ENCODE results near the gene CAP1.

Gene CAP1

GRCh38 chr1:40044110-40044509 lies 3.6 kb downstream of the CAP1 start:
- peak overlapping the region; percentile 99 for H3K4me2 ChIP-seq (ENCODE audit: low read depth, low read length, poor library complexity, severe bottlenecking)

GRCh38 chr1:40045182-40045581 lies 4.7 kb downstream of the CAP1 start:
- Histone ChIP-seq H3K4me1 (ENCODE audit: insufficient read depth, low read length, poor library complexity, severe bottlenecking) (peaks cover 54% of the 10 kb centered on the region), H3K79me2 (ENCODE audit: insufficient read depth, low read length) (peaks cover 96% of the 10 kb centered on the region), H3K9me2 (replicated peaks; ENCODE audit: low read depth, low read length) (no peaks in the 10 kb centered on the region), H4K20me1 (ENCODE audit: insufficient read depth, low read length, poor library complexity, severe bottlenecking) (peaks cover 79% of the 10 kb centered on the region), H2AFZ (ENCODE audit: low read length) (no peak overlapping the region), H3K9ac (ENCODE audit: low read depth, low read length, poor library complexity, severe bottlenecking) (no peak overlapping the region), H3K27me3 (ENCODE audit: insufficient read depth, low read length, poor library complexity, severe bottlenecking) (peaks cover 5% of the 10 kb centered on the region), H3K36me3 (ENCODE audit: insufficient read depth, low read length) (peaks cover 3% of the 10 kb centered on the region; the same call in 1 of the 2 replicates), H3K4me3 (ENCODE audit: low read length, poor library complexity, severe bottlenecking) (peak overlapping the region; percentile 5), H3F3A (ENCODE audit: low read depth) (no peaks in the 10 kb centered on the region), H3K4me2 (ENCODE audit: low read depth, low read length, poor library complexity, severe bottlenecking) (peak overlapping the region; percentile 99), H3K9me3 (ENCODE audit: insufficient read depth, low read depth, low read length) (no peaks in the 10 kb centered on the region)
- TF ChIP-seq CTCF (conservative IDR thresholded peaks at IDR 0.05; ENCODE audit: low read length) = no peak
- TF ChIP-seq EZH2phosphoT487 (IDR thresholded peaks at IDR 0.05; ENCODE audit: borderline replicate concordance) = no peak

More at GRCh38 chr1:40044110-40044509, 3.6 kb downstream of the CAP1 start:
- Histone ChIP-seq H3K9ac (ENCODE audit: low read depth, low read length, poor library complexity, severe bottlenecking) (no peak overlapping the region), H3K4me3 (ENCODE audit: low read length, poor library complexity, severe bottlenecking) (peak overlapping the region; percentile 97), H3K9me3 (ENCODE audit: insufficient read depth, low read depth, low read length) (no peaks in the 10 kb centered on the region), H3K4me1 (ENCODE audit: insufficient read depth, low read length, poor library complexity, severe bottlenecking) (peaks cover 49% of the 10 kb centered on the region), H3F3A (ENCODE audit: low read depth) (peaks cover 4% of the 10 kb centered on the region), H2AFZ (ENCODE audit: low read length) (no peak overlapping the region), H3K79me2 (ENCODE audit: insufficient read depth, low read length) (peaks cover 85% of the 10 kb centered on the region), H3K9me2 (replicated peaks; ENCODE audit: low read depth, low read length) (no peaks in the 10 kb centered on the region), H3K36me3 (ENCODE audit: insufficient read depth, low read length) (no peaks in the 10 kb centered on the region), H4K20me1 (ENCODE audit: insufficient read depth, low read length, poor library complexity, severe bottlenecking) (peaks cover 69% of the 10 kb centered on the region), H3K27me3 (ENCODE audit: insufficient read depth, low read length, poor library complexity, severe bottlenecking) (peaks cover 5% of the 10 kb centered on the region)
- no peak for TF ChIP-seq EZH2phosphoT487 (IDR thresholded peaks at IDR 0.05; ENCODE audit: borderline replicate concordance)
- no peak for TF ChIP-seq CTCF (conservative IDR thresholded peaks at IDR 0.05; ENCODE audit: low read length)

- Histone ChIP-seq H3K9me3 (ENCODE audit: insufficient read depth, low read depth, low read length) (no peaks in the 10 kb centered on the region), H3K4me1 (ENCODE audit: insufficient read depth, low read length, poor library complexity, severe bottlenecking) (peaks cover 54% of the 10 kb centered on the region), H3K9me2 (replicated peaks; ENCODE audit: low read depth, low read length) (no peaks in the 10 kb centered on the region), H3K36me3 (ENCODE audit: insufficient read depth, low read length) (peaks cover 5% of the 10 kb centered on the region; the same call in 1 of the 2 replicates), H3F3A (ENCODE audit: low read depth) (no peaks in the 10 kb centered on the region), H3K79me2 (ENCODE audit: insufficient read depth, low read length) (peaks cover 99% of the 10 kb centered on the region), H3K9ac (ENCODE audit: low read depth, low read length, poor library complexity, severe bottlenecking) (no peak overlapping the region), H2AFZ (ENCODE audit: low read length) (no peak overlapping the region), H3K4me2 (ENCODE audit: low read depth, low read length, poor library complexity, severe bottlenecking) (peak overlapping the region; percentile 99), H4K20me1 (ENCODE audit: insufficient read depth, low read length, poor library complexity, severe bottlenecking) (peaks cover 81% of the 10 kb centered on the region), H3K4me3 (ENCODE audit: low read length, poor library complexity, severe bottlenecking) (no peak overlapping the region), H3K27me3 (ENCODE audit: insufficient read depth, low read length, poor library complexity, severe bottlenecking) (peaks cover 4% of the 10 kb centered on the region)
- no peak for TF ChIP-seq EZH2phosphoT487 (IDR thresholded peaks at IDR 0.05; ENCODE audit: borderline replicate concordance)
- no peak for TF ChIP-seq CTCF (conservative IDR thresholded peaks at IDR 0.05; ENCODE audit: low read length)
These were observed 5.2 kb downstream of the CAP1 start for GRCh38 chr1:40045766-40046165.
